Progenitor cell of endocrine pancreas (in vitro differentiated cells): Measurements from ENCODE around the gene CTNNAL1. TPM values are rescaled to one million over a fixed set of nuclear protein-coding genes. Genes with fewer than 3 reads are reported as not detected.
"Not testable (repeated sequence)": the region's sequence is repeated elsewhere in the genome, so short reads cannot be mapped to it uniquely, and the experiment has no call there.

Source experiments
- DNase-seq: peaks from one replicate; pipeline ENCODE4 v3.0.0; 2021; ENCODE audit warnings: low spot score; ENCODE audit not compliant: unreplicated experiment
- H3K27ac Mint-ChIP-seq: 2 replicates; pipeline ENCODE4 v1.8.0; 2021; ENCODE audit warnings: mild to moderate bottlenecking, moderate library complexity, mixed read lengths
- H3K27me3 Mint-ChIP-seq: 2 replicates; pipeline ENCODE4 v1.8.0; 2021; ENCODE audit warnings: mixed read lengths
- H3K36me3 Mint-ChIP-seq: 2 replicates; pipeline ENCODE4 v1.8.0; 2022; ENCODE audit warnings: mixed read lengths; ENCODE audit not compliant: insufficient read depth
- H3K4me1 Mint-ChIP-seq: 2 replicates; pipeline ENCODE4 v1.8.0; 2021; ENCODE audit warnings: low read depth, mixed read lengths
- H3K4me3 Mint-ChIP-seq: 2 replicates; pipeline ENCODE4 v1.8.0; 2021; ENCODE audit warnings: low read depth, mild to moderate bottlenecking, moderate library complexity, mixed read lengths
- H3K9me3 Mint-ChIP-seq: 2 replicates; pipeline ENCODE4 v1.8.0; 2021; ENCODE audit warnings: low read depth, mixed read lengths
- CTCF ChIP-seq: fragments of 200-600 bp; sonication (generic); IDR thresholded peaks from one replicate; pipeline ENCODE4 v1.5.0; 2021; ENCODE audit warnings: antibody characterized with exemption, mild to moderate bottlenecking; ENCODE audit not compliant: unreplicated experiment
- long read RNA-seq: library from polyadenylated mRNA; unstranded; transcript quantifications from one replicate; pipeline ENCODE4 v2.0.0, GENCODE V29; 2020
- total RNA-seq: library from RNA; stranded (reverse); gene quantifications from 2 replicates; pipeline ENCODE4 v1.2.1, GENCODE V29; 2021

CTNNAL1 gene
- 42.8 and 47.8 TPM in 2 replicates for total RNA-seq
- long read RNA-seq, transcript CTNNAL1-201 (19 exons, 2,490 nt), result major isoform, 60 of 98 reads
- long read RNA-seq, partial matches to known transcripts, result 14 of 98 reads
- long read RNA-seq, other reads (novel, unspliced or antisense), result 22 of 98 reads

- Mint-ChIP-seq H3K27me3 (no peaks in the 10 kb centered on the region), H3K27ac (peak within 1 kb of the TSS; percentile 97), H3K4me3 (peak within 1 kb of the TSS; percentile 96), H3K9me3 (no peaks in the 10 kb centered on the region), H3K36me3 (peaks cover 4% of the 10 kb centered on the region), H3K4me1 (peaks cover 24% of the 10 kb centered on the region)
- peak; percentile 89 for DNase-seq
- no peak for TF ChIP-seq CTCF
These were observed at the start of gene CTNNAL1 for GRCh38 chr9:109012876-109013678. CTNNAL1 (minus strand) TSS chr9:109013499; CDS start chr9:109013442, 57 bp downstream.

- no peak overlapping the region for H3K27ac Mint-ChIP-seq
- peaks cover 17% of the 10 kb centered on the region for H3K36me3 Mint-ChIP-seq
These were observed 49.2 kb upstream of the CTNNAL1 start for GRCh38 chr9:109062543-109062942.

GRCh38 chr9:109060191-109060590, 46.9 kb upstream of the CTNNAL1 start:
- H3K27ac Mint-ChIP-seq, result no peak overlapping the region
- DNase-seq, result no peak
- H3K4me3 Mint-ChIP-seq, result no peak overlapping the region

More at GRCh38 chr9:109062543-109062942, 49.2 kb upstream of the CTNNAL1 start:
- Mint-ChIP-seq H3K27me3 (no peaks in the 10 kb centered on the region), H3K9me3 (no peaks in the 10 kb centered on the region), H3K4me3 (no peak overlapping the region), H3K4me1 (no peaks in the 10 kb centered on the region)
- TF ChIP-seq CTCF, result no peak
- DNase-seq, result no peak

GRCh38 chr9:109053121-109053520, 39.8 kb upstream of the CTNNAL1 start:
- not testable (repeated sequence) for H3K4me3 Mint-ChIP-seq, H3K27me3 Mint-ChIP-seq, H3K4me1 Mint-ChIP-seq, H3K27ac Mint-ChIP-seq, H3K9me3 Mint-ChIP-seq, DNase-seq
- H3K36me3 Mint-ChIP-seq, result peaks cover 39% of the 10 kb centered on the region

More at GRCh38 chr9:109060191-109060590, 46.9 kb upstream of the CTNNAL1 start:
- H3K9me3 Mint-ChIP-seq, result no peaks in the 10 kb centered on the region
- H3K4me1 Mint-ChIP-seq, result no peaks in the 10 kb centered on the region
- TF ChIP-seq CTCF, result no peak
- H3K27me3 Mint-ChIP-seq, result no peaks in the 10 kb centered on the region
- peaks cover 29% of the 10 kb centered on the region for H3K36me3 Mint-ChIP-seq

- Mint-ChIP-seq H3K4me3 (no peak overlapping the region), H3K36me3 (peaks cover 40% of the 10 kb centered on the region), H3K27ac (no peak overlapping the region), H3K4me1 (no peaks in the 10 kb centered on the region), H3K27me3 (no peaks in the 10 kb centered on the region), H3K9me3 (no peaks in the 10 kb centered on the region)
- DNase-seq, result no peak
- TF ChIP-seq CTCF, result no peak
These were observed 39.1 kb upstream of the CTNNAL1 start for GRCh38 chr9:109052416-109052815.
